Subcutaneous abdominal adipose tissue (tissue), 5 donors: ENCODE results near the gene FBXO36.
"Not testable (repeated sequence)": the region's sequence is repeated elsewhere in the genome, so short reads cannot be mapped to it uniquely, and the experiment has no call there.

ENCODE experiments used
- H3K27ac ChIP-seq: one replicate; pipeline ENCODE4 v1.7.0; 2013; ENCODE audit warnings: low read depth, mild to moderate bottlenecking, inconsistent platforms, low read length, moderate library complexity
- H3K27me3 ChIP-seq, 5 donors: one replicate each; pipeline ENCODE4 v1.7.0; 2013; ENCODE audit warnings: low read length in 5 of 5, inconsistent platforms in 1 of 5; ENCODE audit not compliant: control insufficient read depth in 5 of 5, insufficient read depth in 4 of 5
- H3K36me3 ChIP-seq, 5 donors: one replicate each; pipeline ENCODE4 v1.7.0; 2013; ENCODE audit warnings: low read length in 5 of 5; ENCODE audit not compliant: control insufficient read depth in 5 of 5, insufficient read depth in 5 of 5
- H3K4me1 ChIP-seq, 5 donors: one replicate each; pipeline ENCODE4 v1.7.0; 2013; ENCODE audit warnings: low read length in 5 of 5, mild to moderate bottlenecking in 3 of 5, moderate library complexity in 1 of 5; ENCODE audit not compliant: control insufficient read depth in 5 of 5, insufficient read depth in 5 of 5
- H3K4me3 ChIP-seq, 5 donors: one replicate each; pipeline ENCODE4 v1.7.0; 2013; ENCODE audit warnings: low read length in 5 of 5, low read depth in 1 of 5
- H3K9ac ChIP-seq, 5 donors: one replicate each; pipeline ENCODE4 v1.7.0; 2013; ENCODE audit warnings: low read length in 5 of 5, mild to moderate bottlenecking in 4 of 5, moderate library complexity in 3 of 5
- H3K9me3 ChIP-seq, 5 donors: one replicate each; pipeline ENCODE4 v1.7.0; 2013; ENCODE audit warnings: low read length in 5 of 5; ENCODE audit not compliant: control insufficient read depth in 5 of 5
- donor health status: healthy.
- donor health status: healthy.
- donor health status: healthy.
- donor health status: healthy.
- donor health status: healthy.

FBXO36 gene

DNA sequence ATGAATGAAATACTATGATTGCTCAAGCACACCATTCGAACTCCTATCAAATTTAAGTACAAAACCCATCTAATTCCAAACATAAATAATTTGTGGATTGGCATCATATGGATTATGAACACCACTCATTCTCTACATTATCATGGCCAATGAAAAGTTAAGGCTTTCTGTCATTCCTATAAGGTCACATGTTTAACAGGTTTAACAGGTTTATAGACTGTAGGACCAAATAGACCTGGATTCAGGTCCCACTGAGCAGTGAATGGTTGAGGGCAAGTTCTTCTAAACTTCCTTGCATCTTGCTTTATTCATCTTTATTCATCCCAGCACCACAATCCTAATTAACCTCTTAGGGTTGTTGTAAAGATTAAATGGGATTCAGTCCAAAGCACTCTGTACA is 33.4 kb downstream of the FBXO36 start:
- no peaks in the 10 kb centered on the region for H3K9me3 ChIP-seq
- H3K27me3 ChIP-seq: no peaks in the 10 kb centered on the region
- no peaks in the 10 kb centered on the region for H3K36me3 ChIP-seq
- H3K4me3 ChIP-seq: no peak overlapping the region
- no peaks in the 10 kb centered on the region for H3K4me1 ChIP-seq
- no peak overlapping the region for H3K9ac ChIP-seq
- no peak overlapping the region for H3K27ac ChIP-seq

- no peaks in the 10 kb centered on the region for H3K9me3 ChIP-seq
- H3K36me3 ChIP-seq: no peaks in the 10 kb centered on the region
- H3K27ac ChIP-seq: no peak overlapping the region
- H3K4me3 ChIP-seq: no peak overlapping the region
- no peak overlapping the region for H3K9ac ChIP-seq
- H3K4me1 ChIP-seq: no peaks in the 10 kb centered on the region
- H3K27me3 ChIP-seq: no peaks in the 10 kb centered on the region
Measured at GRCh38 chr2:229956491-229956890, 34.2 kb downstream of the FBXO36 start.

- H3K36me3 ChIP-seq, H3K4me3 ChIP-seq, H3K4me1 ChIP-seq, H3K9ac ChIP-seq, H3K27ac ChIP-seq, H3K27me3 ChIP-seq, H3K9me3 ChIP-seq: not testable (repeated sequence)
Measured at GRCh38 chr2:229963596-229963995, 41.3 kb downstream of the FBXO36 start.

GRCh38 chr2:229969921-229970320 is 47.6 kb downstream of the FBXO36 start:
- Histone ChIP-seq H3K36me3 (no peaks in the 10 kb centered on the region), H3K27me3 (no peaks in the 10 kb centered on the region), H3K9ac (no peak overlapping the region), H3K9me3 (no peaks in the 10 kb centered on the region), H3K27ac (no peak overlapping the region), H3K4me1 (peaks cover 0 to 9% (median 5%) of the 10 kb centered on the region in 5 donors), H3K4me3 (no peak overlapping the region)

DNA sequence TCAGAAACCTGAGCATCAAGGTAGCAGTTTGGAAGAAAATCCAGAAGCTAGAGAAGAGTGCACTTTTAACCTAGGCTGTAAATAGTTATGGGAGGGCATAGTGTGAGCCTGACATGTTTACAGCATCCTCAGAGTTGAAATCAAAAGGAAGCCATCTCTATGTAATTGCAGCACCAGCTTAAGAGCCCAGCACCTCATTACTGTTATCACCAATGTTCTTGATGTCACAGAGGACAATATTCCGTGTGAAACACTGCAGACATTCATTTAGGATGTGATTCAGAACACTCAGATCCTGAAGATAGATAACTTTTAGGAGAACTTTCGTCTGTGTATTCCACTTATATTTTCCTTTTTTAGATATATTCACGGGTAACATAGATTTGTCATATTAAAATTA is 48.1 kb downstream of the FBXO36 start:
- H3K36me3 ChIP-seq: no peaks in the 10 kb centered on the region
- H3K9me3 ChIP-seq: no peaks in the 10 kb centered on the region
- H3K27ac ChIP-seq: no peak overlapping the region
- H3K4me1 ChIP-seq: peaks cover 0 to 9% (median 5%) of the 10 kb centered on the region in 5 donors
- no peak overlapping the region for H3K9ac ChIP-seq
- no peaks in the 10 kb centered on the region for H3K27me3 ChIP-seq
- H3K4me3 ChIP-seq: no peak overlapping the region

DNA sequence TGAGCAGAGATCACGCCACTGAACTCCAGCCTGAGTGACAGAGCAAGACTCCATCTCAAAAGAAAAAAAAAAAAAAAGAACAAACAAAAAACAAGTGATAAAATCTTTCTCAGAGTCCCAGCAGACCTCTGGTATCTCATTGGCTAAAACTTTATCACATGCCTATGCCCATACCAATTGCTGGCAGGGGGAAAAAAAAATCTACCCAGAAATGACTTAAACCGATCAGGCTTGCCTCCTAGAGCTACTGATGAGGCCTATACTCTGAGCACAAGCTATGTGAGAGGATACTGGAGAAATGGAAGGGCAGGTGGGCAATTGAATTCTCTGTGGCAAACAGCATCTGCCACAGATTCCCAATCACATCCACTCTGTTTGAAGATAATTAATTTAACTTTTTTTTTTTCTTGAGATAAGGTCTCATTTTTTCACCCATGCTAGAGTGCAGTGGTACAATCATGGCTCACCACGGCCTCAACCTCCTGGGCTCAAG is 49.0 kb downstream of the FBXO36 start:
- Histone ChIP-seq H3K9me3 (no peaks in the 10 kb centered on the region), H3K27ac (no peak overlapping the region), H3K9ac (no peak overlapping the region)

GRCh38 chr2:229974266-229974665 is 52.0 kb downstream of the FBXO36 start:
- H3K27me3 ChIP-seq: no peaks in the 10 kb centered on the region
- no peaks in the 10 kb centered on the region for H3K36me3 ChIP-seq
- H3K4me3 ChIP-seq: no peak overlapping the region
- peaks cover 0 to 9% (median 5%) of the 10 kb centered on the region in 5 donors for H3K4me1 ChIP-seq
- no peak overlapping the region for H3K27ac ChIP-seq
- H3K9me3 ChIP-seq: no peaks in the 10 kb centered on the region
- no peak overlapping the region for H3K9ac ChIP-seq

More for the DNA sequence above, 49.0 kb downstream of the FBXO36 start:
- Histone ChIP-seq H3K36me3 (no peaks in the 10 kb centered on the region), H3K4me3 (no peak overlapping the region), H3K27me3 (no peaks in the 10 kb centered on the region), H3K4me1 (peaks cover 0 to 9% (median 5%) of the 10 kb centered on the region in 5 donors)

GRCh38 chr2:229980431-229981184 is 58.3 kb downstream of the FBXO36 start:
- no peaks in the 10 kb centered on the region for H3K36me3 ChIP-seq
- peaks cover 0 to 9% (median 7%) of the 10 kb centered on the region in 5 donors for H3K4me1 ChIP-seq
- H3K27me3 ChIP-seq: no peaks in the 10 kb centered on the region
- H3K4me3 ChIP-seq: peak overlapping the region in 3 of 5 donors; percentile 14 to 19 (median 17)
- peak overlapping the region; percentile 16 for H3K27ac ChIP-seq
- no peaks in the 10 kb centered on the region for H3K9me3 ChIP-seq
- H3K9ac ChIP-seq: peak overlapping the region in 2 of 5 donors; percentile 35 to 41

DNA sequence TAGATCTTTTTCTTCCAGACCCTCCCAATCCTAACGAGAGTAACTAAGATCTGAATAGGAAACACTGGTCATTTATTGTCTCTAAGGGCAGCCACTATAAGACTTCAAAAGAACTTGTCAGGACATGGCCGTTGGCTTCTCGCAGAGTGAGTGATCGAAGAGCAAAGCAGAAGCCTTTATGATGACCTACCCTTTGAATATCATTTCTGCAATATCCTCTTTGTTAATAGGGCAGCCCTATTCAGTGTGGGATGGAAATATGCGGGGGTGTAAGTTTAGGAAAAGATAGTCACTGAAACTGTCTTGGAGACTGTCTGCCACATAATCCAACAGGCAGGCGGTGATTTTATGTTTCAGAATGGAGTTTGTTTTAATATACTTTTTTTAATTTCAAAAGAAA is 70.9 kb downstream of the FBXO36 start:
- no peaks in the 10 kb centered on the region for H3K4me1 ChIP-seq

GRCh38 chr2:229996320-229996719 is 74.0 kb downstream of the FBXO36 start:
- no peak overlapping the region for H3K9ac ChIP-seq
- H3K27me3 ChIP-seq: no peaks in the 10 kb centered on the region
- H3K4me1 ChIP-seq: no peaks in the 10 kb centered on the region
- H3K36me3 ChIP-seq: peaks cover 0 to 3% (median 0%) of the 10 kb centered on the region in 5 donors
- no peak overlapping the region for H3K4me3 ChIP-seq
- H3K27ac ChIP-seq: no peak overlapping the region
- peaks cover 0 to 1% (median 0%) of the 10 kb centered on the region in 5 donors for H3K9me3 ChIP-seq

More for the DNA sequence above, 70.9 kb downstream of the FBXO36 start:
- peaks cover 0 to 2% (median 0%) of the 10 kb centered on the region in 5 donors for H3K9me3 ChIP-seq
- H3K27me3 ChIP-seq: no peaks in the 10 kb centered on the region
- no peak overlapping the region for H3K9ac ChIP-seq
- H3K36me3 ChIP-seq: peaks cover 0 to 3% (median 0%) of the 10 kb centered on the region in 5 donors
- H3K4me3 ChIP-seq: no peak overlapping the region
- H3K27ac ChIP-seq: no peak overlapping the region
